GM19324 (cell line): ENCODE data around the gene FNDC11.

Experiments
- ATAC-seq: cut with Tn5 transposase; IDR thresholded peaks from one replicate; pipeline ENCODE4 v1.9.1; 2021; ENCODE audit warnings: mild to moderate bottlenecking, moderate library complexity; ENCODE audit not compliant: unreplicated experiment, low FRiP score

FNDC11 gene

DNA sequence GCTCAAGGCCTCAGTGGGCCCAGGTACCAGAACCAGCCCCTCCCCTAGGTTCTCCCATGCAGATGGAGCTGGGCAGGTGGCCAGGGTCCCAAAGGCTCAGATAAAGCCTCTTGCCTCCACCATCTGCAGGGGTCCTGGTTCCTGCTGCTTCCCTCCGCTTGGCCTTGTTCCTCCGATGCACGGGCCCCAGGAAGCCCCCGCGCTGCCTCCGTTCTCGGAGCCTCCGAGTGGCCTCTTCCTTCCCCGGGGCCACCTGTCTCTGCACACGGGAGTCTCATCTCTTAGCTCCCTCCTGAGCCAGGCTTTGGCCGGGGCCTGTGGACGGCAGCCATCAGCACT is 14.9 kb upstream of the FNDC11 start:
- no peak for ATAC-seq

DNA sequence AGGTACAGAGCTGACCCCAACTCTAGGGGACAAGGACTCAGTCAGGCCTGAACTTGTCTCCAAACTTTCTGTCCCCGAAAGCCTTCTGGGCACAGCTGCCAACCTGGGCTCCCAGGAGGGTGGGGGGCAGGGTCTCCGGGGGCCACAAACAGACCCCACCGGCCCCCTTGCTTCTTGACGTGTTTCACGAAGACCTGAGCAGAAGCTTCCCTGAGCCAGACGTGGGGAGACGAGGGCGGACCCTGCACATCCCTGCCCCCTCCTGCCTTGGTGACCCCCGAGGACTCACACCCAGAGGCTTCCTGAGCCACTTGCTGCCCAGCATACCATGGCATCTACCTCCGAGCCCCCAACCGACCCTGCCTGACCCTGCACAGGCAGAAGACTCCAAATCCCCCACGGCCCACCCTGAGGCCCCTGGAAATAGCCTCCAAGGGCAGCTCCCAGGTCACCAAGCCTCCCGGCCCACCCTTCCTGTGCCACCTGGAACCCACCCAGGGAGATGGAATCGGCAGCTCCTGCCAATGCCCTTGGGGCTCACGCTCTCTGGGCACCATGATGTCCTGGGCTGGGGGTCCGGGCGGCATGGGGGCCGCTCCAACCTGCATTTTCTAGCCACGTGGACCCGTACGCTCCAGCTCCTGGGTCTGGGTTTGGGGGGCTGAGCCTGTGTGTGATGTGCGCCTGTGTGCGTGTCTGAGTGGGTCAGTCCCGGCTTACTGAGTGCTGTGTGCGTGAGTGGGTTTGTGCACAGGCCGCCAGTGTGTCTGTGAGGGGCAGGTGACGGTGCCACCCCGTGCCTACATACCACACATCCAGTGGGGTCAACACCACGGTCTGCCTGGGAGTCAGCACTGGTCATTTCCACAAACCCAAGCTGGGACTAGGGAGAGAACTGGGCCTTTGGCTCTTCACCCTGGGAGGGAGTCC is 14.3 kb upstream of the FNDC11 start:
- no peak for ATAC-seq

DNA sequence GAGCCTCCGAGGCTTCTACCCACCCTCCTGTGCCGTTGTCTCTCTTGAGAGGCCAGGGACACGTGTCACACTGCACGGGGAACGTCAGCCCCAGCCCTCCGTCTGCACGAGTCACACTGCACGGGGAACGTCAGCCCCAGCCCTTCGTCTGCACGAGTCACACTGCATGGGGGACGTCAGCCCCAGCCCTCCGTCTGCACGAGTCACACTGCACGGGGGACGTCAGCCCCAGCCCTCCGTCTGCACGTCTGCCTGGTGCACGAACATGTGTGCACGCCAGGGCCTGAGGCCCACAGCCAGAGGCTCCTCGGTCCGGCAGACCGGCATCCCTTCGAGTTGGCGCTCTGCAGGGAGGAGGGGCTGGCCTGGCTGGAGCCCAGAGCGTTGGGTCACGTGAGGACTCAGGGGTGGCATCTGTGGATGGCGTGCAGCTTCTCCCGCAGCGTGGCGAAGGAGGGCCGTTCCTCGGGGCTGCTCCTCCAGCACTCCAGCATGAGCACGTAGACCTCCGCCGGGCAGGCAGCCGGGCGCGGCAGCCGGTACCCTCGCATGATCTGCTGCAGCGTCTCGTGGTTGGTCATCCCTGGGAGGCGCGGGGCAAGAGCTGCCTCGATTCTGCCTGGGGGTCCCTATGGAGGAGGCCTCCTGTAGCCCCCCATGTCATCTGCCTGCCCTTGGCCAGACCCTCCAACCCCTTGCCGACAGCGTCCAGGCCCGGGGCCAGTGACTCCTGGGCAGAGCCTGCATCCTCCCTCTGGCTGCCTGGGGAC is 13.4 kb upstream of the FNDC11 start:
- ATAC-seq = no peak

DNA sequence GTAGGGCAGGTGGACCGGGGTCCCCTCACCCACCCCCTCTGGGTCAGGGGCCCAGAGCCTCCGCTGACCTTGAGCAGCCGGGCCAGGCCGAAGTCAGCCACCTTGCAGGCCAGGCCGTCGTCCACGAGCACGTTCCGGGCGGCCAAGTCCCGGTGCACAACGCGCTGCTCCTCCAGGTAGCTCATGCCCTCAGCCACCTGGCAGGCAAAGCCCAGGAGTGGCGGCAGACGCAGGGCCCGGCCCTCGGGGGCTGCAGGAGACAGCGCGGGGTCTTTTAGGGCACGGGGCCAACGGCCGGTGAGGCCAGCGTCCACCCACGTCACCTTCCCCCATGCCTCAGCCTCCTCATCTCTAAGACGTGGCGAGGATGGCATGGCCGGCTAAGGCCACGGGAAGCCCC is 12.6 kb upstream of the FNDC11 start:
- no peak for ATAC-seq

DNA sequence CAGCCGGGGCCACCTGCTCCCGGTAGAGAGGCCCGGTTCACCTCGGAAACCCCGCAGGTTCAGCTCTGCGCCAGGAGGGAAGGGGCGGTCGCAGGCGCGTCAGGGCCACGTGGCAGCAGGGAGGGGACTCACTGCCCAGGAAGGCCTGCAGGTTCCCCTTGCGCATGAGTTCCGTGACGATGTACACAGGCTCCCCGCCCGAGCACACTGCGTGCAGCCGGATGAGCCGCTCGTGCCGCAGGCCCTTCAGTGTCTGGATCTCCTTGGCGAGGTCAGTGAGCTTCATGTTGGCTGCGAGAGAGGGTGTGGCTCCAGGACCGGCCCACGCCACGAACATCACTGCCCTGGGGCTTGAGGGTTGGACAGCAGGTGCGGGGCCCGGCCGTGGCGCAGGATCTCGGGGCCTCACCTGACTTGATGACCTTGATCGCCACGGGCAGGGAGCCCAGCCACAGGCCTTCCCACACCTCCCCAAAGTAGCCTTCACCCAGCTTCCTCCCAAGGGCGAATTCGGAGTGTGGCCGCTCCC is 11.9 kb upstream of the FNDC11 start:
- ATAC-seq = no peak

DNA sequence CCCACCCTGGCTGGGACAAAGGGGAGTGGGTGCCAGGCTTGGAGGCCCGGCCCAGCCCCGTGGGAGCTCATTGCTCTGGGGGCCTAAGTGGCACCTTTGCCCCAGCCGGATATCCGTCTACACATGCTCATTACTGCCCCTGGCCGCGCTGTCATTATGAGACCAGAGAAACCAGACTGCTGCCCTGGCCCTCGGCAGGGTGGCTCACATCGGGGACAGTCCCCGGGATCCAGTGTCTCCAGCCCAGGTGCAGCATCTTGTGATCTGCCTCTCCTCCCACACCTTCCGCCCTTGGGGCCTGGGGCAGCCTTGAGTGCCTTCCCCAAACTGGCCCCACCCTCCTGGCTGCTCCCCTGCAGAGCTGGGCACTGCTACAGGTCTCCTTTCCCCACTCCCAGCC is 11.3 kb upstream of the FNDC11 start:
- no peak for ATAC-seq

DNA sequence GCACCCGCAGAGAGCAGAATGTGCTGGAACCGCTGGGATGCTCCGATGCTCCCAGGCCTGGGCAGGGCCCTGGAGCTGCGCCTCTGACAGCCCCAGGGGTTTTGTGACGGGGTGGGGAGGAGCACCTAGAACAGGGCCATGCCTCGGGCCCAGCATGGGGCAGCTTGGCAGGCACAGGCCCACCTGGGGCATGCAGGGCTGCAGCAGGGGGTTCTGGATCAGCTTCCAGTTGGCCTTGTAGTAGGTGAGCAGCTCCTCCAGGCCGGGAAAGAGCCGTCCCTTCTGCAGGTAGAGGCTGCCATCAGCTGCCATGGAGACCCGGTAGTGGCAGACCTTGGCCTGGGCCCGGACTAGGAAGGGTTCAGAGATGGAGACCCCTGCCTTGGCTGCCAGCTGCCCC is 10.8 kb upstream of the FNDC11 start:
- ATAC-seq = no peak

DNA sequence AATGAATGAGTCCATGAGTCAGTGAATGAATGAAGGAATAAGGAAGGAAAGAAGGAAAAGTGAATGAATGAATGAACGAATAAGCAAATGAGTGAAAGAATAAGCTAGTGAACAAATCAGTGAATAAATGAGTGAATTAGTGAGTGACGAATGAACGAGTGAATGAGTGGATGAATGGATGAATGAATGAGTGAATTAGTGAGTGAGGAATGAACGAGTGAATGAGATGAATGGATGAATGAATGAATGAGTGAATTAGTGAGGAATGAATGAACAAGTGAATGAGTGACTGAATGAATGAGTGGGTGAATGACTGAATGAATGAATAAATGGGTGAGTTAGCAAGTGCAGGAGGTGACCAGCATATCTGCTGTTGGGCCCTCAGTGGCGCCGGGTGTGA is 10.2 kb upstream of the FNDC11 start:
- no peak for ATAC-seq

DNA sequence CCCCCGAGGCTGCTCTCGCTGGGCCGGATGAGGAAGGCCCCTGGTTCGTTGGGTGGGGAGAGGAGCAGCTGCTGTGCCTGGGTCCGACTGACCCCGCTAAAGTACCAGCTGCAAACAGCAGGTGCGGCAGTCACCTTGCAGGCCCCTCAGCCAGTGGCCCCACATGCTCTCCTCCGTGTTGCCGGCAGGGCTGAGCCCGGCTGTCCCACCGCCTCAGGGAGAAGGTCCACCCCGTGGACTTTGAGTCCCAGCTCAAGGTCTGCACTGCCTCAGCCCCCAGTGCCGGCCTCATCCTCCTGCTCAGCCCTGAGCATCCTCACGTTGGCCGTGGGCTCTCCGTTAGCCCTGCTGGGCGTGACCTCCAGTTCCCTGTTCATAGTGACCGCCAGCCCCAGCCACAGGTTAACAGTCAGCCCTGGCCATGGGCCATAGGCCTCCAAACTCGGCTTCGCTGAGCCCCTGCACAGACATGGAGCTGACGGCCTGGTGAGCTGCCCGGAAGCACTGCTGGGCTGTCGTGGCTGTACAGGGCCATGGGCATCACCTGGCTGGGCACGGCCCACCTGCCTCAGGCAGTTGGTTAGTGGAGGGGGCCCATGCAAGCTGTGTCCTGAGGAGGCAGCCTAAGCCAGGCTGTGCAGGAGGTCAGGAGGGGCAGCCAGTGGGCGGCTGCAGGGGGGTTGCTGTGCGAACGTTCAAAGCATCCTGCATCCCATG is 9.6 kb upstream of the FNDC11 start:
- no peak for ATAC-seq

DNA sequence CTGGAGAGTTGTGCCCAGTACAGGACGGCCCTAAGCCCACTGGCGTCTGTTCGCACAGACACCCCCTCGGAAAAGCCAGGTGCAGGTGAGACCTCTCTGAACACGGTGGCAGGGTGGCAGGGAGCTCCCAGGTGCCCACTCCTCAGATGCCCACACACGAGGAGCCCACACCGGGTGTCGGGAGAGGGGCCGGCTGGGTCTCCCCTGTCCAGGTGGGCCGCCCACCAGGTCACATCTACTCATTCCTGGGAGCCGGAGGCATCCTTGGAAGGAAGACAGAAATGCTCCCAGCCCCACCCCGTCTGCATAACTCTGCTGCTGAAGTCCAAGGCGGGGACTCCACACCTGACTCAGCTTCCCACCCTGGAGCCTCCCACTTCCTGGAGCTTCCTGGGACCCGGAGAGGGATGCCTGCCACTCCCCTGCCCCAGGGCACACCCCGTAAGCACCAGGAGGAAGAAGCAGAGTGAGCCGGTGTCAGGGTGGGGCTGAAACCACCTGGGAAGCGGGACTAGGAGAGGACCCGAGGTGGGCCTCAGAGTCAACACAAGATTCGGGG is 8.9 kb upstream of the FNDC11 start:
- ATAC-seq = no peak

DNA sequence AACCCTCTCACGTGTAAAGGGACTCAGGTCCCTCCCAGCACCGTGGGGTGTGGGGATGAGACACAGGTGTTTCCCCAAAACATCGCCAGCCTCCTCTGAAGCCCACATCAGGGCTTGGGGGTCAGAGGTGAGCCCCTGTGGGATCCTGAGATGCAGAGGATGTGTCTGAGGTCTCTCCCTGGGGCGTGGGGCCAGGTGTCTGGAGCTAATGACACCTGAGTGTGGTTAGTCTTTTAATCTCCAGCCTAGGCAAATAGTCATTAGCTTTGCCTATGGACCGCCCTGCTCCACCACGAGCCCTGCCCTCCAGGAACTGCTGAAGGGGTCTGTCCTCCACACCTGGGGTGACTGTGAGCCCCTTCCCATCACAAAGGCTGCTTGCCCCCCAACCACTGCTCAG is 8.1 kb upstream of the FNDC11 start:
- no peak for ATAC-seq

DNA sequence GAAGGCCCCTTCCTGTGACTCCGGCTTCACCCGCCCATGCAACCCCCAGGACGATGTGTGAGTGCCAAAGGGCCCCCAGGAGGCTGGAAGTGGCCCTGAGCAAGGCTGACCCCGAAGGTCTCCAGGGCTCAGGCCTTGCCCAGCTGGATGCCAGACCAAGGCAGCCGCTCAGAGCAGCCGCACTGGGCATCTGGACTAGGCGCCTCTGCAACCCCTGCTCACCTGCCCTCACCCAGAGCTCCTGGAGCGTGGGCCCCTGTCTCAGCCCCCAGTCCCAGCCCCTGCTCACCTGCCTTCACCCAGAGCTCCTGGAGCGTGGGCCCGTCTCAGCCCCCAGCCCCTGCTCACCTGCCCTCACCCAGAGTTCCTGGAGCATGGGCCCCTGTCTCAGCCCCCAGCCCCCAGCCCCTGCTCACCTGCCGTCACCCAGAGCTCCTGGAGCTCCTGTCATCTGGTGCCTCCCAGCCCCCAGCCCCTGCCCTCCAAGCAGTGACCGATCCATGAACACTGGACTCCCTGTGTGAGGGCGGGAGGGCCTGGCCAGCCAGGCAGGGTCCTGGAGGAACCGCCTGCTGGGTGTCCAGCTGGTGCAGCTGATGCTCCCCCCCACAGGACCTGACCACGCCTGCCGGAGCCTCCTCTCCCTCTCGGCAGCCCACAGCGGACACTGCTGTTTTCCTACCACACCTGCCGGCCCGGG is 7.6 kb upstream of the FNDC11 start:
- no peak for ATAC-seq

DNA sequence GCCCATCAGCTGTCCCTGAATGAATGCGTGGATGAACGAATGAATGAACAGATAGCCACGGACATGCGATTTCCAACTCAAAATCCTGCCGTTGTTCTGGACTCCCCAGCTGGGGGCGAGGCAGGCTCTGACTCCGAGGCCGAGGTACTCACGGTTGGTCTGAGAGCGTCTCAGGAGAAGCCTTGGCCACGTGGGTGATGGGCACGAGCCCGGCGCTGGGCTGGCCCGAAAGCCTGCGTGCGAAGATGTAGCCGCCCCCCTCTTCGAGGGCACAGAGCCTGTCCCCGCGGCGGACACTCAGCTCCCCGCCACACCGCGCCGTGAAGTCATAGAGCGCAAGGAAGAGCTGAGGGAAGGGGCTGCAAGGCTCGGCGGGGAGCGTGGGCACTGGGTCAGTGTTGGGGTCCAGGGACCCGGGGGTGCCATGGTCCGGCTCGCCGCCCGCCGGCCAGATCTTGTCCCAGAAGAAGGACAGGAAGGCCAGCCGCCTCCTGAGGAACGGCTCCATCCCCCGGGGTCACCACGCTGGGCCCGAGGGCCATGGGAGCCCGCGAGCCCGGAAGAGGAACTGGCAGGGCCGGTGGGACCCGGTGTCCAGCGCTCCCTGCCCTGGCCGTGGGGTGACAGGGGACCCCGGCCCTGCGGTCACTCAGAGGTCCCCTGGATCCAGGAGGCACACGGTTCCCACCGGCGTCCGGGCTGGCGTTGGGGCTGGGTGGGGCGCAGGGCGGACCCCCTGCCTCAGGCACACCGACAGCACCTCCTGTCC is 6.8 kb upstream of the FNDC11 start:
- no peak for ATAC-seq

DNA sequence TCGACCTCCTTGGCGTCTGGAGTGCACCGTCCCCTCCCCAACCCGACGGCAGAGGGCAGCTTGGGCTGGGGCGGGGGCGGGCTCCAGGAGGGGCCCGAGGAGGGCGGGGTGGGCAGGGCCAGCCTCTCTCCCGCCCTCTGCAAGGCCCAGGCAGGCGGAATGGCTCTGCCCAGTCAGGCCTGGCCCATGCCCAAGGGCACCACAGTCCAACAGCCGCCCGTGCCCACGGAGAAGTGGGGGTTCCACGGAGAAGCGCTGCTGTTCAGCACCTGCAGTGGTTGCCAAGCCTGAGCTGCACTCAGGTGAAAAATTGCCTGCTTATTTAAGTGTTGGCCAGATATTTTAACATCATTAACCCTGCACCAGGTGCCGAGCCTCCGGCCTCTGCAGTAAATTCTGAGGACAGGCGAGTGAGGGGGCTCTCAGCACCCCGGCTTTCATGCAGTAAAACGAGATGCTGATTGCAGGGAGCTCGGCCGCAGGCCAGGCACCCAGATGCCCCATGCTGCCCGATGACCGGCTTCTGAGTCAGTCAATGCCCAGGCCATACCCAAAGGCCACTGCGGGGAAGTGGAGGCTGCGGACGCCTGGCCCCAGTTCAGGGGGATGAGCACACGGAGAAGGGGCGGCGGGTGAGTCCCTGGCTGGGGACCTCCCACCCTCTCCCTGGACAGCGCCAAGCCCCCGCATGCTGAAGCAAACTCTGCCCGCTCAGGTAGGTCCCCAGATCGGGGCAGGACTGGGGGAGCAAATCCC is 6.1 kb upstream of the FNDC11 start, which contains the start of gene SRMS:
Gene SRMS, minus strand, starts transcription at position 25 of the 756 bp plus-strand sequence. CDS start 286 bp downstream, outside the sequence.
- ATAC-seq = no peak

DNA sequence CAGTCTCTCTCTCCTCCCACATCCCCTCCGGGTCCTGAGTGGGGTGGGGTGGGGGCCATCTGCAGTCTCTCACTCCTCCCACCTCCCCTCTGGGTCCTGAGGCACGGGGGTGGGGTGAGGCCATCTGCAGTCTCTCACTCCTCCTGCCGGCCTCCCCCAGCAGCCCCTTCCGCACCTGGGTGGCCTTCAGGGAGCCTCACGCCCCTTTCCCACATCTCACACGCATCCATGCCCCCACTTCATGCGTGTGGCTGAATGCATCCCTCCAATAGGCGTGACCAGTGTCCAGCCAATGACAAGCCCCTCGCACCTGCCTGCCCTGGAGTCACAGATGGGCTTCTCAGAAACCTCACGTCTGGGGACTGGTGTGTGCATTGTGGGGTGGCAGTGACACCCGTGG is 5.4 kb upstream of the FNDC11 start:
- ATAC-seq = no peak

DNA sequence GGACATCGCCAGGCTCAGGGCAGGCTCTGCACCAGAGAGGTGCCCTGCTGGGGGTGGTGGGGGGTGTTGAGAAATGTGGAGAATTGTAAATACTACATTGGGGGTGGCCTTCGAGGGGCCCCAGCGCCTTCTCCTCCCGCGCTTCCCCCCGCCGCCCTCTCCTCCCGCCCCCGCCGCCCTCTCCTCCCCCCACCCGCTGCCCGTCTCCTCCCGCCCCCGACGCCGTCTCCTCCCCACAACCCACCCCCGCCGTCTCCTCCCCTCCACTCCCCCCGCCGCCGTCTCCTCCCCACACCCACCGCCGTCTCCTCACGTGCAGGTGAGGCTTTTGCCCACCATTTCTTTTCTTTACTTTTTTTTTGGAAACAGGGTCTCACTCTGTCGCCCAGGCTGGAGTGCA is 4.9 kb upstream of the FNDC11 start:
- ATAC-seq = no peak

DNA sequence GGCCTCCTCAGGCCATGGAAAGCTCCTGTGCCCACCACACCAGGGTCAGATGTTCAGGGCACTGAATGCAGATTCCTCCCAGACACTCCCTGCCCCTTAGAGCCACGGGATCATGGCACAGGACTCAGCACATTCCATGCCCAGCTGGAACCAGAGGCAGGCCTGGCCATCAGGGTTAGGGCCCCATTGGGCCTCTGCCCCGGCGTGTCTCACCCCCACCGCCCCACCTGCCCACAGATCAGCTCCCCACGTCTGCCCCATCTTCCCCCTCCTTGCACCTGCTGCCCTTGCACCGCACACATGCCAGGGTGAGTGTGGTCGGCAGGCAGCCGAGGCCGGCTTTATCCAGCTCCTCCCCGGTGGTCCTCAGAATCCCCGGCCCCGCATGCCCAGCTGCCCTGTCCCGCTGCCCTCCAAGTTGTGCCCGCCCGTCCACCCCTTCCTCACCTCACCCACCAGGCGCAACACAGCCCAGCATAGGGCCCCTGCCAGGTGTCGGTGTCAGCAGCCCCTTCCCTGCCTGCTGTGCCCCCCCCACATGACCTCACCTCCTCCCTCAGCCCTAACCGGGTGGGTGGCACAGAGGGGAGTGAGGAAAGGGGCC is 4.2 kb upstream of the FNDC11 start:
- no peak for ATAC-seq

DNA sequence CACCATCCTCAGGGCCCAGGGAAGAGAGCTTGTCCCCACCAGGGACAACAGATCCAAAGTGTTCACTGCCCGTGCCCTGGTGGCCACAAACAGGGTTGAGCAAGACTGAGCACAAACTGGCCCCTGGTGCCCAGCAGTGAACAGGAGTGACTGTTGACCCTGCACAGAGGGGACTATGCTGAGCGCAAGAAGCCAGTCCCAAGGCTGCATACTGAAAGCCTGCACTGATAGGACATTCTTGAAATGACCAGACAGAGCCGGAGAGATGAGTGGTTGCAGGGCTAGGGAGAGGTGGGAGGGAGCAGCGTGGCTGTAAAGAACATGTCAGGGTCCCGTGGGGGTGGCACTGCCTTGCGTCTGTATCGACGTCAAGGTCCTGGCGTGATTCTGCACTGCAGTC is 2.9 kb upstream of the FNDC11 start:
- ATAC-seq = no peak
